HepG2 (cell line): ENCODE data around the gene OR51E2. TPM values are rescaled to one million over a fixed set of nuclear protein-coding genes. Genes with fewer than 3 reads are reported as not detected.

Experiments used
- ATAC-seq: fragments of 200-7000 bp; cut with Tn5 transposase; 3 replicates; pipeline ENCODE4 v1.9.1; 2020; ENCODE audit warnings: mild to moderate bottlenecking, moderate library complexity
- BruUV-seq: library from RNA; stranded (reverse); fragments of 400-500 nt; replicated peaks from 2 replicates; lab custom pipeline; 2021; lab: Mats Ljungman, UMichigan
- CTCF ChIA-PET: fragments of 300-600 bp; formaldehyde crosslinking; extraction: SDS; loops from one replicate; lab custom pipeline; 2021; ENCODE audit warnings: low total read pairs, inconsistent platforms, low intra/inter-chr PET ratio; lab: Yijun Ruan, JAX
- POLR2A ChIA-PET: fragments of 350-600 bp; sonication (Branson Sonifier 250); formaldehyde crosslinking; loops from one replicate; lab custom pipeline; 2020; ENCODE audit warnings: antibody characterized with exemption, inconsistent platforms; lab: Yijun Ruan, JAX
- DNase-seq: peaks from one replicate; pipeline ENCODE4 v3.0.0-alpha.2; 2015; ENCODE audit warnings: low spot score
- FAIRE-seq: peaks from 3 replicates; lab custom pipeline; 2011; peaks lifted over from hg19 to GRCh38; lab: Jason Lieb, UNC
- H2AFZ ChIP-seq: one replicate; pipeline ENCODE4 v1.6.1; 2011; ENCODE audit warnings: low read length, inconsistent platforms
- H3K27ac ChIP-seq: fragments of 300-600 bp; 3 replicates; pipeline ENCODE4 v1.8.0; 2011; ENCODE audit warnings: mixed run types, mild to moderate bottlenecking, mixed read lengths, low read length, inconsistent platforms; ENCODE audit not compliant: insufficient read depth; ENCODE audit errors: extremely low read length
- H3K27me3 ChIP-seq, 2 experiments: fragments of 200-600 bp in 1 of 2; 2 replicates in 1 of 2; 3 replicates in 1 of 2; pipeline versions ENCODE4 v1.6.0 to v1.8.0; 2011; ENCODE audit warnings: low read length in 2 of 2, mild to moderate bottlenecking in 2 of 2, moderate library complexity in 2 of 2, inconsistent platforms in 1 of 2; ENCODE audit not compliant: insufficient read depth in 2 of 2, control insufficient read depth in 1 of 2
- H3K36me3 ChIP-seq, 2 experiments: fragments of 200-600 bp in 1 of 2; replicated peaks in 1 of 2; 2 replicates in 1 of 2; 3 replicates in 1 of 2; pipeline versions ENCODE4 v1.5.1 to v1.8.0; 2011; ENCODE audit warnings: low read length in 2 of 2, inconsistent platforms in 1 of 2; ENCODE audit not compliant: insufficient read depth in 2 of 2, control insufficient read depth in 1 of 2
- H3K4me1 ChIP-seq: 2 replicates; pipeline ENCODE4 v1.5.1; 2012; ENCODE audit warnings: low read length, inconsistent platforms; ENCODE audit not compliant: insufficient read depth
- H3K4me2 ChIP-seq: 2 replicates; pipeline ENCODE4 v1.6.0; 2011; ENCODE audit warnings: low read depth, low read length, inconsistent platforms
- H3K4me3 ChIP-seq, 3 experiments: fragments of 200-600 bp in 1 of 3; sonication (generic), shearing (Covaris generic) in 1 of 3; replicated peaks in 1 of 3; 2 replicates each; pipeline ENCODE4 v1.5.1; 2011 to 2016; ENCODE audit warnings: low read length in 3 of 3, inconsistent platforms in 2 of 3, low read depth in 2 of 3, mild to moderate bottlenecking in 2 of 3, control low read depth in 1 of 3, mixed read lengths in 1 of 3; ENCODE audit not compliant: insufficient read depth in 1 of 3
- H3K79me2 ChIP-seq: one replicate; pipeline ENCODE4 v1.6.1; 2011; ENCODE audit warnings: low read length, inconsistent platforms; ENCODE audit not compliant: insufficient read depth
- H3K9ac ChIP-seq: 2 replicates; pipeline ENCODE4 v1.6.0; 2011; ENCODE audit warnings: mild to moderate bottlenecking, low read depth, low read length, inconsistent platforms; ENCODE audit not compliant: insufficient read depth
- H3K9me3 ChIP-seq: 2 replicates; pipeline ENCODE4 v1.5.1; 2012; ENCODE audit warnings: mild to moderate bottlenecking, low read length
- H4K20me1 ChIP-seq: 2 replicates; pipeline ENCODE4 v1.6.0; 2011; ENCODE audit warnings: inconsistent platforms, mild to moderate bottlenecking, low read length, moderate library complexity; ENCODE audit not compliant: insufficient read depth
- BCL6 ChIP-seq: IDR thresholded peaks from 2 replicates; pipeline ENCODE4 v1.6.1; 2016; ENCODE audit warnings: missing genetic modification reagents, missing compliant biosample characterization
- NCOR1 ChIP-seq: fragments of 200-600 bp; sonication (generic); IDR thresholded peaks from 2 replicates; pipeline ENCODE4 v1.7.0; 2017; ENCODE audit warnings: antibody characterized with exemption, low read length, borderline replicate concordance
- TP53 ChIP-seq: sonication (generic); formaldehyde crosslinking; conservative IDR thresholded peaks from 2 replicates; pipeline ENCODE4 v1.4.0; 2020; ENCODE audit warnings: missing genetic modification reagents
- XRCC5 ChIP-seq: fragments of 200-400 bp; formaldehyde crosslinking; optimal IDR thresholded peaks from 2 replicates; pipeline ENCODE3; 2017; ENCODE audit warnings: mild to moderate bottlenecking, low read length
- ZBTB38 ChIP-seq: sonication (generic); formaldehyde crosslinking; IDR thresholded peaks from 2 replicates; pipeline ENCODE4 v1.5.1; 2020; ENCODE audit warnings: mild to moderate bottlenecking, missing genetic modification reagents
- ZNF709 ChIP-seq: sonication (generic); formaldehyde crosslinking; IDR thresholded peaks from 2 replicates; pipeline ENCODE4 v1.5.0; 2020; ENCODE audit warnings: mild to moderate bottlenecking, missing genetic modification reagents
- WGBS: methylation state at CpG from one replicate; pipeline ENCODE4 v1.1.6; 2017; ENCODE audit warnings: low lambda C conversion rate; 5-methylcytosine and 5-hydroxymethylcytosine counted together
- in situ Hi-C: cut with HindIII; loops from 2 replicates; pipeline ENCODE4 v1.10.0; 2017; ENCODE audit warnings: low pct_unique_long_range_greater_than_20kb; ENCODE audit not compliant: extremely low pct_ligation_motif_present
- intact Hi-C: fragments of 100-400 bp; cut with micrococcal nuclease; formaldehyde crosslinking; loops from one replicate; pipeline ENCODE4 v1.10.0; 2022; ENCODE audit not compliant: unreplicated experiment
- polyA plus RNA-seq, 8 experiments: library from polyadenylated mRNA; depleted of rRNA in 3 of 8; stranded (reverse) in 7 of 8; unstranded in 1 of 8; fragments of >200 nt; fragmentation: Illumina TruSeq in 4 of 8; extraction: Trizol in 4 of 8; gene quantifications; 2 replicates each; pipeline versions ENCODE4 v1.2.1 to v1.2.3, GENCODE V29; 2011 to 2016; ENCODE audit warnings: low read depth in 4 of 8, missing spikeins in 1 of 8, mixed read lengths in 1 of 8; ENCODE audit not compliant: insufficient read depth in 1 of 8
- total RNA-seq, 5 experiments: library from RNA; depleted of rRNA; stranded (reverse); fragments of >200 nt; fragmentation: Illumina TruSeq; extraction: Trizol; gene quantifications; 2 replicates each; pipeline ENCODE4 v1.2.3, GENCODE V29; 2016; ENCODE audit warnings: low read depth in 1 of 5
- TF ChIP-seq, protein P1 (sequence below), 2 experiments: IDR thresholded peaks; 2 replicates each; pipeline ENCODE4 v1.6.1; 2011 to 2012; ENCODE audit warnings: low read length in 2 of 2, borderline replicate concordance in 1 of 2, low read depth in 1 of 2, mild to moderate bottlenecking in 1 of 2, moderate library complexity in 1 of 2
- TF ChIP-seq, protein P2 (sequence below): sonication (generic); formaldehyde crosslinking; IDR thresholded peaks from 2 replicates; pipeline ENCODE4 v1.5.0; 2020; ENCODE audit warnings: mild to moderate bottlenecking, missing genetic modification reagents, borderline replicate concordance

Gene OR51E2
- total and polyA plus RNA-seq, 2 of the 13 experiments (the other 11 are each of a cell fraction or from before 2014, with no cell fraction given) = not detected

DNA sequence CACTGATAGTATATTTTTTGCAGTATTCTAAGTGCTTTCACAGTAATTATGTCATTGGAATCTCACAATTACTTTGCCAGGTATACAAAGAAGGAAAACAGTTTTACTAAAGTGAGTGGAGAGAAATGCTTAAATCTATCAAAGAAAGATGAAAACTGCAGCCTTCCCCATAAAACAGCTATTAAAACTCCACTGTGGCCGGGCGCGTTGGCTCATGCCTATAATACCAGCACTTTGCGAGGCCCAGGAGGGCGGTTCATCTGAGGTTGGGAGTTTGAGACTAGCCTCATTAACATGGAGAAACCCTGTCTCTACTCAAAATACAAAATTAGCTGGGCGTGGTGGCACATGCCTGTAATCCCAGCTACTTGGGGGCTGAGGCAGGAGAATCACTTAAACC lies 34.8 kb downstream of the OR51E2 start:
- H3K4me1 ChIP-seq = no peaks in the 10 kb centered on the region
- H2AFZ ChIP-seq = no peak overlapping the region
- H3K27ac ChIP-seq = no peak overlapping the region
- TF ChIP-seq BCL6 (CRISPR knock-in tag) = no peak
- no peak for TF ChIP-seq TP53 (CRISPR knock-in tag)
- TF ChIP-seq, protein P1, sequence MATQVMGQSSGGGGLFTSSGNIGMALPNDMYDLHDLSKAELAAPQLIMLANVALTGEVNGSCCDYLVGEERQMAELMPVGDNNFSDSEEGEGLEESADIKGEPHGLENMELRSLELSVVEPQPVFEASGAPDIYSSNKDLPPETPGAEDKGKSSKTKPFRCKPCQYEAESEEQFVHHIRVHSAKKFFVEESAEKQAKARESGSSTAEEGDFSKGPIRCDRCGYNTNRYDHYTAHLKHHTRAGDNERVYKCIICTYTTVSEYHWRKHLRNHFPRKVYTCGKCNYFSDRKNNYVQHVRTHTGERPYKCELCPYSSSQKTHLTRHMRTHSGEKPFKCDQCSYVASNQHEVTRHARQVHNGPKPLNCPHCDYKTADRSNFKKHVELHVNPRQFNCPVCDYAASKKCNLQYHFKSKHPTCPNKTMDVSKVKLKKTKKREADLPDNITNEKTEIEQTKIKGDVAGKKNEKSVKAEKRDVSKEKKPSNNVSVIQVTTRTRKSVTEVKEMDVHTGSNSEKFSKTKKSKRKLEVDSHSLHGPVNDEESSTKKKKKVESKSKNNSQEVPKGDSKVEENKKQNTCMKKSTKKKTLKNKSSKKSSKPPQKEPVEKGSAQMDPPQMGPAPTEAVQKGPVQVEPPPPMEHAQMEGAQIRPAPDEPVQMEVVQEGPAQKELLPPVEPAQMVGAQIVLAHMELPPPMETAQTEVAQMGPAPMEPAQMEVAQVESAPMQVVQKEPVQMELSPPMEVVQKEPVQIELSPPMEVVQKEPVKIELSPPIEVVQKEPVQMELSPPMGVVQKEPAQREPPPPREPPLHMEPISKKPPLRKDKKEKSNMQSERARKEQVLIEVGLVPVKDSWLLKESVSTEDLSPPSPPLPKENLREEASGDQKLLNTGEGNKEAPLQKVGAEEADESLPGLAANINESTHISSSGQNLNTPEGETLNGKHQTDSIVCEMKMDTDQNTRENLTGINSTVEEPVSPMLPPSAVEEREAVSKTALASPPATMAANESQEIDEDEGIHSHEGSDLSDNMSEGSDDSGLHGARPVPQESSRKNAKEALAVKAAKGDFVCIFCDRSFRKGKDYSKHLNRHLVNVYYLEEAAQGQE (IDR thresholded peaks at IDR 0.05; ENCODE audit: borderline replicate concordance in 1 of 2, low read depth in 1 of 2, low read length in 2 of 2) = no peak
- TF ChIP-seq ZNF709 (CRISPR knock-in tag) = no peak
- TF ChIP-seq, protein P2, sequence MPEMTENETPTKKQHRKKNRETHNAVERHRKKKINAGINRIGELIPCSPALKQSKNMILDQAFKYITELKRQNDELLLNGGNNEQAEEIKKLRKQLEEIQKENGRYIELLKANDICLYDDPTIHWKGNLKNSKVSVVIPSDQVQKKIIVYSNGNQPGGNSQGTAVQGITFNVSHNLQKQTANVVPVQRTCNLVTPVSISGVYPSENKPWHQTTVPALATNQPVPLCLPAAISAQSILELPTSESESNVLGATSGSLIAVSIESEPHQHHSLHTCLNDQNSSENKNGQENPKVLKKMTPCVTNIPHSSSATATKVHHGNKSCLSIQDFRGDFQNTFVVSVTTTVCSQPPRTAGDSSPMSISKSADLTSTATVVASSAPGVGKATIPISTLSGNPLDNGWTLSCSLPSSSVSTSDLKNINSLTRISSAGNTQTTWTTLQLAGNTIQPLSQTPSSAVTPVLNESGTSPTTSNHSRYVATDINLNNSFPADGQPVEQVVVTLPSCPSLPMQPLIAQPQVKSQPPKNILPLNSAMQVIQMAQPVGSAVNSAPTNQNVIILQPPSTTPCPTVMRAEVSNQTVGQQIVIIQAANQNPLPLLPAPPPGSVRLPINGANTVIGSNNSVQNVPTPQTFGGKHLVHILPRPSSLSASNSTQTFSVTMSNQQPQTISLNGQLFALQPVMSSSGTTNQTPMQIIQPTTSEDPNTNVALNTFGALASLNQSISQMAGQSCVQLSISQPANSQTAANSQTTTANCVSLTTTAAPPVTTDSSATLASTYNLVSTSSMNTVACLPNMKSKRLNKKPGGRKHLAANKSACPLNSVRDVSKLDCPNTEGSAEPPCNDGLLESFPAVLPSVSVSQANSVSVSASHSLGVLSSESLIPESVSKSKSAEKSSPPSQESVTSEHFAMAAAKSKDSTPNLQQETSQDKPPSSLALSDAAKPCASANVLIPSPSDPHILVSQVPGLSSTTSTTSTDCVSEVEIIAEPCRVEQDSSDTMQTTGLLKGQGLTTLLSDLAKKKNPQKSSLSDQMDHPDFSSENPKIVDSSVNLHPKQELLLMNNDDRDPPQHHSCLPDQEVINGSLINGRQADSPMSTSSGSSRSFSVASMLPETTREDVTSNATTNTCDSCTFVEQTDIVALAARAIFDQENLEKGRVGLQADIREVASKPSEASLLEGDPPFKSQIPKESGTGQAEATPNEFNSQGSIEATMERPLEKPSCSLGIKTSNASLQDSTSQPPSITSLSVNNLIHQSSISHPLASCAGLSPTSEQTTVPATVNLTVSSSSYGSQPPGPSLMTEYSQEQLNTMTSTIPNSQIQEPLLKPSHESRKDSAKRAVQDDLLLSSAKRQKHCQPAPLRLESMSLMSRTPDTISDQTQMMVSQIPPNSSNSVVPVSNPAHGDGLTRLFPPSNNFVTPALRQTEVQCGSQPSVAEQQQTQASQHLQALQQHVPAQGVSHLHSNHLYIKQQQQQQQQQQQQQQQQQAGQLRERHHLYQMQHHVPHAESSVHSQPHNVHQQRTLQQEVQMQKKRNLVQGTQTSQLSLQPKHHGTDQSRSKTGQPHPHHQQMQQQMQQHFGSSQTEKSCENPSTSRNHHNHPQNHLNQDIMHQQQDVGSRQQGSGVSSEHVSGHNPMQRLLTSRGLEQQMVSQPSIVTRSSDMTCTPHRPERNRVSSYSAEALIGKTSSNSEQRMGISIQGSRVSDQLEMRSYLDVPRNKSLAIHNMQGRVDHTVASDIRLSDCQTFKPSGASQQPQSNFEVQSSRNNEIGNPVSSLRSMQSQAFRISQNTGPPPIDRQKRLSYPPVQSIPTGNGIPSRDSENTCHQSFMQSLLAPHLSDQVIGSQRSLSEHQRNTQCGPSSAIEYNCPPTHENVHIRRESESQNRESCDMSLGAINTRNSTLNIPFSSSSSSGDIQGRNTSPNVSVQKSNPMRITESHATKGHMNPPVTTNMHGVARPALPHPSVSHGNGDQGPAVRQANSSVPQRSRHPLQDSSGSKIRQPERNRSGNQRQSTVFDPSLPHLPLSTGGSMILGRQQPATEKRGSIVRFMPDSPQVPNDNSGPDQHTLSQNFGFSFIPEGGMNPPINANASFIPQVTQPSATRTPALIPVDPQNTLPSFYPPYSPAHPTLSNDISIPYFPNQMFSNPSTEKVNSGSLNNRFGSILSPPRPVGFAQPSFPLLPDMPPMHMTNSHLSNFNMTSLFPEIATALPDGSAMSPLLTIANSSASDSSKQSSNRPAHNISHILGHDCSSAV (CRISPR knock-in tag) = no peak
- no peak for TF ChIP-seq ZBTB38 (CRISPR knock-in tag)
- TF ChIP-seq XRCC5 = no peak
- TF ChIP-seq NCOR1 = no peak
- no peaks in the 10 kb centered on the region for H3K79me2 ChIP-seq
- DNase-seq (no peak), ATAC-seq (no peak), FAIRE-seq (no peak)
- H3K9ac ChIP-seq = no peak overlapping the region
- no TSS peak for BruUV-seq
- no peaks in the 10 kb centered on the region for H3K9me3 ChIP-seq
- no peaks in the 10 kb centered on the region for H3K27me3 ChIP-seq
- in situ Hi-C loops = no loop called here
- WGBS = 66% methylated on average over 6 of the region's 6 CpGs
- H3K4me2 ChIP-seq = no peak overlapping the region
- no peaks in the 10 kb centered on the region for H3K36me3 ChIP-seq
- no peak overlapping the region for H3K4me3 ChIP-seq
- intact Hi-C loops = no loop called here
- H4K20me1 ChIP-seq = no peaks in the 10 kb centered on the region
- ChIA-PET POLR2A (no interaction called here), CTCF (no interaction called here)
